ENCODE results near the gene GET4. TPM values are rescaled to one million over a fixed set of nuclear protein-coding genes. Genes with fewer than 3 reads are reported as not detected.

The GET4 gene
- total and polyA plus RNA-seq, 2 experiments from 2014 or later, result 48.3 to 102 TPM

DNA sequence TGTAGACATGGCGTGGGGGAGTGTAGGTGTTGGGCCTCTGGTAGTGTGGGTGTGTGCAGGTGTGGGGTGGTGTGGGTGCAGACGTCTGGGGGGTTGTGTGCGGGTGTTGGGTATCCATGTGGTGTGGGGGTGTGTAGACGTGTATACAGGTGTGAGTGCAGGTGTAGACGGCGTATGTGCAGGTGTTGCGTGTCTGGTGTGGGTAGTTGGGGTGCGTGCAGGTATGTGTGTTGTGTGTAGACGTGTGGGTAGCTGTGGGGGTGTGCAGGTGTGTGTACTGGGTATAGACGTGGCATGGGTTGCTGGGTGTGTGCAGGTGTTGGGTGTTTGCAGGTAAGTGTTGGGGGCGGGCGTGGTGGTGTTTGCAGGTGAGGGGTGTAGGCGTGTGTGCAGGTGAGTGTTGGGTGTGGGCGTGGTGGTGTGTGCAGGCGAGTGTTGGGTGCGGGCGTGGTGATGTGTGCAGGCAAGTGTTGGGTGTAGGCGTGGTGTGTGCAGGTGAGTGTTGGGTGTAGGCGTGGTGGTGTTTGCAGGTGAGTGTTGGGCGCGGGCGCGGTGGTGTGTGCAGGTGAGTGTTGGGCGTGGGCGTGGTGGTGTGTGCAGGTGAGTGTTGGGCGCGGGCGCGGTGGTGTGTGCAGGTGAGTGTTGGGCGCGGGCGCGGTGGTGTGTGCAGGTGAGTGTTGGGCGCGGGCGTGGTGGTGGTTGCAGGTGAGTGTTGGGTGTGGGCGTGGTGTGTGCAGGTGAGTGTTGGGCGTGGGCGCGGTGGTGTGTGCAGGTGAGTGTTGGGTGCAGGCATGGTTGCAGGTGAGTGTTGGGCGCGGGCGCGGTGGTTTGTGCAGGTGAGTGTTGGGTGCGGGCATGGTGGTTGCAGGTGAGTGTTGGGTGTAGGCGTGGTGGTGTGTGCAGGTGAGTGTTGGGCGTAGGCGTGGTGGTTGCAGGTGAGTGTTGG is 16.6 kb downstream of the GET4 start:
- no peaks in the 10 kb centered on the region for H3K9me2 ChIP-seq (replicated peaks; ENCODE audit: insufficient read depth)
- 94% methylated on average over 25 of the region's 48 CpGs for WGBS (ENCODE audit: low lambda C conversion rate, missing lambda C conversion rate)
- no peak overlapping the region for H3K4me2 ChIP-seq
- H3K27me3 ChIP-seq, result no peaks in the 10 kb centered on the region
- TF ChIP-seq EZH2 (IDR thresholded peaks at IDR 0.05; ENCODE audit: borderline replicate concordance) (no peak), EZH2phosphoT487 (IDR thresholded peaks at IDR 0.05; ENCODE audit: low read depth, severe bottlenecking, unreplicated experiment) (no peak)
- TF ChIP-seq, protein P1, sequence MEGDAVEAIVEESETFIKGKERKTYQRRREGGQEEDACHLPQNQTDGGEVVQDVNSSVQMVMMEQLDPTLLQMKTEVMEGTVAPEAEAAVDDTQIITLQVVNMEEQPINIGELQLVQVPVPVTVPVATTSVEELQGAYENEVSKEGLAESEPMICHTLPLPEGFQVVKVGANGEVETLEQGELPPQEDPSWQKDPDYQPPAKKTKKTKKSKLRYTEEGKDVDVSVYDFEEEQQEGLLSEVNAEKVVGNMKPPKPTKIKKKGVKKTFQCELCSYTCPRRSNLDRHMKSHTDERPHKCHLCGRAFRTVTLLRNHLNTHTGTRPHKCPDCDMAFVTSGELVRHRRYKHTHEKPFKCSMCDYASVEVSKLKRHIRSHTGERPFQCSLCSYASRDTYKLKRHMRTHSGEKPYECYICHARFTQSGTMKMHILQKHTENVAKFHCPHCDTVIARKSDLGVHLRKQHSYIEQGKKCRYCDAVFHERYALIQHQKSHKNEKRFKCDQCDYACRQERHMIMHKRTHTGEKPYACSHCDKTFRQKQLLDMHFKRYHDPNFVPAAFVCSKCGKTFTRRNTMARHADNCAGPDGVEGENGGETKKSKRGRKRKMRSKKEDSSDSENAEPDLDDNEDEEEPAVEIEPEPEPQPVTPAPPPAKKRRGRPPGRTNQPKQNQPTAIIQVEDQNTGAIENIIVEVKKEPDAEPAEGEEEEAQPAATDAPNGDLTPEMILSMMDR (IDR thresholded peaks at IDR 0.05; ENCODE audit: poor library complexity), result no peak
- H2AFZ ChIP-seq, result no peak overlapping the region
- H3K27ac ChIP-seq, result no peak overlapping the region
- H3K4me3 ChIP-seq, result no peak overlapping the region
- peaks cover 16% of the 10 kb centered on the region for H3K79me2 ChIP-seq
- no peak for DNase-seq (ENCODE audit: low spot score)
- H3K4me1 ChIP-seq (ENCODE audit: insufficient read depth), result no peaks in the 10 kb centered on the region
- no peaks in the 10 kb centered on the region for H3K9me3 ChIP-seq (ENCODE audit: low read depth)
- H4K20me1 ChIP-seq (ENCODE audit: insufficient read depth, poor library complexity, severe bottlenecking), result peaks cover 19% of the 10 kb centered on the region
- H3K36me3 ChIP-seq (replicated peaks; ENCODE audit: insufficient read depth, low read depth), result no peaks in the 10 kb centered on the region

DNA sequence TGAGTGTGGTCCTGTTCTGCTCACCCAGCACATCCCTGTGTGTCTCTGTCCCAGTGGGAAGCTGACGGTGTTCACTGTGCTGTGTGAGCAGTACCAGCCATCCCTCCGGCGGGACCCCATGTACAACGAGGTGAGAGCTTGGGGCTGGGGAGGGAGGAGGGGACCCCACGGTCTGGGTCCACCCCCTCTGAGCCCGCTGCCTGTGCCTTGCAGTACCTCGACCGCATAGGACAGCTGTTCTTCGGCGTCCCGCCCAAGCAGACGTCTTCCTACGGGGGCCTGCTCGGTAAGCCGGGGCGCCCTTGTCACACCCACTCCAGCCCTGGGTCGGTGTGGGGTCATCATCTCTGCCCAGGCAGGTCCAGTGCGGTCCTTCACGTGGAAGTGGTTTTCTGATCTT is 17.3 kb downstream of the GET4 start:
- peaks cover 8% of the 10 kb centered on the region for H3K79me2 ChIP-seq
- H2AFZ ChIP-seq, result no peak overlapping the region
- no peak overlapping the region for H3K4me3 ChIP-seq
- H3K27ac ChIP-seq, result no peak overlapping the region
- no peaks in the 10 kb centered on the region for H3K36me3 ChIP-seq (replicated peaks; ENCODE audit: insufficient read depth, low read depth)
- WGBS (ENCODE audit: low lambda C conversion rate, missing lambda C conversion rate), result 95% methylated on average over 17 of the region's 19 CpGs
- peaks cover 11% of the 10 kb centered on the region for H4K20me1 ChIP-seq (ENCODE audit: insufficient read depth, poor library complexity, severe bottlenecking)
- TF ChIP-seq EZH2 (IDR thresholded peaks at IDR 0.05; ENCODE audit: borderline replicate concordance) (no peak), EZH2phosphoT487 (IDR thresholded peaks at IDR 0.05; ENCODE audit: low read depth, severe bottlenecking, unreplicated experiment) (no peak)
- TF ChIP-seq, protein P1 (IDR thresholded peaks at IDR 0.05; ENCODE audit: poor library complexity), result no peak
- H3K27me3 ChIP-seq, result no peaks in the 10 kb centered on the region
- H3K4me2 ChIP-seq, result no peak overlapping the region
- H3K9me2 ChIP-seq (replicated peaks; ENCODE audit: insufficient read depth), result no peaks in the 10 kb centered on the region
- no peaks in the 10 kb centered on the region for H3K9me3 ChIP-seq (ENCODE audit: low read depth)
- no peaks in the 10 kb centered on the region for H3K4me1 ChIP-seq (ENCODE audit: insufficient read depth)
- no peak for DNase-seq (ENCODE audit: low spot score)

DNA sequence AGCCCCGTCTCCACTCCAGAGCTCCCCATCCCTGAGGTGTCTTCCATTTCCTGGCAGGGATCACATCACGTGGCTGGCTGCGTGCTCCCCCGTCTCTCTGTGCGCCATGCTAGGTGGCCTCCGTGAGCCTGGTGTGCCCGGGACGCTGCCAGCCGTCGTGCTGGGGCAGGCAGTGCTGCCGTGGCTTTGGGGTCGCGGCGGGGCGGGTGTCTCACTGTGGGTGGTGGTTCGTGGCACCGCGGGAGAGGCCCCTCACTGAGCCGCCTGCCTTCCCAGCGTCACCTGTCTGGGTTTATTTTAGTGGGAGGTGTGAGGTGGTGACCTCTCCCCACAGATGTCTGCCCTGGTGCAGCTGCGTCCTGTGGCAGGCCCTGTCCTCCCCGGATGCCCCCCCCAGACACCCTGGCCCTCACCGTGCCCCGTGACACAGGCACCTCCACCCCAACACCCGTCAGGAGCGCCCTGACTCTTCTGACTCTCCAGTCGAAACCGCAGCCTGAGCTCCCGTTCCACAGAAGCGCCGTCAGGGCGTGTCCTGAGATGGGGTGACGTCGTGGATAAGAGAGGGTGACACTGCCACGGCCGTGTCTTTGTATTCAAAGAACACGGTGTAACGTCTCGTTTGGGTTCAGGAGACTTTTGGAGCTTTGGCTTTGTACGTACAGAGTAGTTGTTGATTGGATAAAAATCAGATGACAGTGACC is 18.0 kb downstream of the GET4 start:
- no peaks in the 10 kb centered on the region for H3K9me2 ChIP-seq (replicated peaks; ENCODE audit: insufficient read depth)
- WGBS (ENCODE audit: low lambda C conversion rate, missing lambda C conversion rate), result 93% methylated on average over 38 of the region's 40 CpGs
- H3K79me2 ChIP-seq, result peaks cover 2% of the 10 kb centered on the region
- no peaks in the 10 kb centered on the region for H3K4me1 ChIP-seq (ENCODE audit: insufficient read depth)
- H3K4me2 ChIP-seq, result no peak overlapping the region
- H2AFZ ChIP-seq, result no peak overlapping the region
- H3K4me3 ChIP-seq, result no peak overlapping the region
- H4K20me1 ChIP-seq (ENCODE audit: insufficient read depth, poor library complexity, severe bottlenecking), result peaks cover 5% of the 10 kb centered on the region
- no peaks in the 10 kb centered on the region for H3K36me3 ChIP-seq (replicated peaks; ENCODE audit: insufficient read depth, low read depth)
- no peak for DNase-seq (ENCODE audit: low spot score)
- no peaks in the 10 kb centered on the region for H3K9me3 ChIP-seq (ENCODE audit: low read depth)
- H3K27ac ChIP-seq, result no peak overlapping the region
- TF ChIP-seq, protein P1 (IDR thresholded peaks at IDR 0.05; ENCODE audit: poor library complexity), result no peak
- no peak for TF ChIP-seq EZH2phosphoT487 (IDR thresholded peaks at IDR 0.05; ENCODE audit: low read depth, severe bottlenecking, unreplicated experiment)
- no peak for TF ChIP-seq EZH2 (IDR thresholded peaks at IDR 0.05; ENCODE audit: borderline replicate concordance)
- H3K27me3 ChIP-seq, result no peaks in the 10 kb centered on the region

Measured in hepatocyte (in vitro differentiated cells).